ENCODE results near the gene C1orf94.

The C1orf94 gene, protein sequence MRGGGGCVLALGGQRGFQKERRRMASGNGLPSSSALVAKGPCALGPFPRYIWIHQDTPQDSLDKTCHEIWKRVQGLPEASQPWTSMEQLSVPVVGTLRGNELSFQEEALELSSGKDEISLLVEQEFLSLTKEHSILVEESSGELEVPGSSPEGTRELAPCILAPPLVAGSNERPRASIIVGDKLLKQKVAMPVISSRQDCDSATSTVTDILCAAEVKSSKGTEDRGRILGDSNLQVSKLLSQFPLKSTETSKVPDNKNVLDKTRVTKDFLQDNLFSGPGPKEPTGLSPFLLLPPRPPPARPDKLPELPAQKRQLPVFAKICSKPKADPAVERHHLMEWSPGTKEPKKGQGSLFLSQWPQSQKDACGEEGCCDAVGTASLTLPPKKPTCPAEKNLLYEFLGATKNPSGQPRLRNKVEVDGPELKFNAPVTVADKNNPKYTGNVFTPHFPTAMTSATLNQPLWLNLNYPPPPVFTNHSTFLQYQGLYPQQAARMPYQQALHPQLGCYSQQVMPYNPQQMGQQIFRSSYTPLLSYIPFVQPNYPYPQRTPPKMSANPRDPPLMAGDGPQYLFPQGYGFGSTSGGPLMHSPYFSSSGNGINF
- 0 to 0.09 (median 0) reads per million in 4 experiments for total RNA-seq

DNA sequence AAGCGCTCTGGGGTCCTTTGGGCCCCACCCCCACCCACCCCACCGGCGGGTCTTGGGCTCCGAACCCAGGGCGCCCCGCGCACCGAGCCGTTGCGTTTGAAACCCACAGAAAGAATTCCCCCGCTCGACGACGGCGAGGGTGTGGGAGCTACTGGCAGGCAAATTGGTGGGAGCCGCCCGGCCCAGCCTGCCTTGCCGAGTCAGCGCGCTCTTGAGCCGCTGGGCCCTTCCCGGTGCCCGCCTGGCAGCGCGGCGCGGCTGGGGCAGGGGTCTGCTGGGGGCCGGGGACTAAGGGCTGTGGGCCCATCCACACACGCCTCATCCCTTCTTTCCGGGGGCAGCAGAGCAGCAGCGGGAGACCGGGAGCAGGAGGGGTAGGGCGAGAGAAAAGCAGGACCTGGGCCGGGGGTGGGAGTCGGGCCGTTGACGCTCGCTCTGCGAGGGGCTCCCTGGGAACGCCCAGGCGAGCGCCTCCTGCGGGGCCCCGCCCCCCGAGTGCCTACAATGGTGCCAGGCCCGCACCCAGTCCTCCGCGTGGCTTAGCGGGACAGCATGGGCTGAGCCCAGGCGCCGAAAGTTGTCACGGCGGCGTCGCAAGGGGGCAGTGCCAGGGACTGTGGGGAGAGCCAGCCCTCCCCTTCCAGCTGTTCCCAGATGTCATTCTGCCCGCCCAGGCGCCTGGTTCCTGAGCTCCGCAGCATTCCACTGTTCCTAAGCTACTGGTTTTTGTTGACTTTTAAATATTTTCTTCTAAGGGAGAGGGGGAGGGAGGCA lies at the start of gene C1orf94:
C1orf94 (plus strand) TSS at position 78 of the 774 bp plus-strand sequence. CDS start 883 bp downstream, outside the sequence.
- DNase-seq, result no peak

DNA sequence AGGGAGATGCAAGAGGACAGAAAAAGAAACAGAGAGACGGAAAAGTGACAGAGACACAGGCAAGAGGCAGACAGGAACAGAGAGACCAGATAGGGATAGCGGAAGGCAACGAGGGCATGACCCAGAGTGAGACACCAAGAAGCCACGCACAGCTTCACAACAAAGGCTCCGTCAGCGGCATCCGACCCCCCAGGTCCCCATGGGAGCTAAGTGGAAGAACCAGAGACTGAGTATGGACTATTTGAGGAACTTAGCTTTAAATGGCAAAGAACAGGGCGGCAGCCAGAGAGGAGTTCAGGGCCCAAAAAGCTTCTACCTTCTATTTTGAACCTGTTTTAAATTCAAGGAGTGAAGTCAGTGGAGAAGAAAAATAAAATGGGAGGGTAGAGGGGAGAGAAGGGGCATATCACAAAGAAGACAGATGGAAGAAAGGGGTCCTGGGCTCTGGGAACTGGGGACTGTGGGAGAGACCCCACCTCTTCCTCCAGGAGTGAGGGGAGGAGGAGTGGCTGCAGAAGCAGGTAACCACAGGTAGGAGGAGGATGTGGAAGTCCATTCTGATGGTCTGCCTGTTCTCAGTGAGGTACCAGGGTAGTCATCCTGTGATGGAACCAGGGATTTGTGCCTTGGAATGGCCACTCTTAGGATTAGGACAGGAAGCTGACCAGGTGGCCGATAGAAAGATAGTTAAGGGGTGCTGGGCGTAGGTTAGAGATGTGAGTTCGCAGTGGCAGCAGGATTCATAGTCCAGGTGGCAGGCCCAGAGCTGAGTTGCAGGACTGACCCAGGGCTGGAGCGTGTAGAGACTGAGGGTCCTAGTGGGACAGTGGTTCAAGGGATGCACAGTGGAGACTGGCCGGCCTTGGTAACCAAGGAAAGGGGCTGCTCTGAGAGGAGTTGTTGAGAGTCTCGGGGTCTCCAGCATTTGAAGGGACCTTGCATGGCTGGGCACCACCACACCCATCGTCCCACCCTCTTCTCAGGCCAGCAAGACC lies 49.4 kb upstream of the C1orf94 start:
- DNase-seq, result no peak

DNA sequence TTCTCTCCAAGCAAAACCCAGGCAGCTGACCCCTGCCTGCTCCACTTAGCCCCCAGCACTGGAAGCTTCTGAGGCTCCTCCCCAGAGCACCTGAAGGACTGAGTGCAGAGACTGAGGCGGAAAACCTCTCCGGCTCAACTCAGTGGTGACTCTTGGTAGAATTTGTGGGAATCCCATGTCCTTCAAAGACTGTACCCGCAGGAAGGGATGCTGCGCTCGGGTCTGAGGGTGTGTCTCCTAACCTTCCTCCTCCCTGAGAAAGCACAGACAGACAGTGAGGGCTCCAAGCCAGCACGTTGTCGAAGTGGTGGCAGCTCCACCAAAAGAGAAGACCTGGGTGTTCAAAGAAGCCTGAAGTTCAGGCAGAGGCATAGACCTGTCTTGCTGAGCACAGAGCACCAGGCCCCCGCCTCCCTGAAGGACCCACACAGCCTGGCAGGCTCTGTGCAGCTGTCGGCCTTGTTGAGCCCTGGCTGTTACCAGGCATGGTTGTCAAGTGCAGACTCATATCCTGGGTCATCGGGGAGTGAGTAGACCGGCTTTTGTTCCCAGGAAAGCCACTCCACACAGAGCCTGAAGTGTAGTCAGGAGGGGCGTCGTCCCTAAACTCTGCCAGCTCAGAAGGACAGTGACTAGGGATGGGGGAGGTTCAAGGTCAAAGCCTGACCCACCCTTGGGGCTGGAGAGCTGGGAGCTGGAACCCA lies 48.4 kb upstream of the C1orf94 start:
- DNase-seq, result no peak

DNA sequence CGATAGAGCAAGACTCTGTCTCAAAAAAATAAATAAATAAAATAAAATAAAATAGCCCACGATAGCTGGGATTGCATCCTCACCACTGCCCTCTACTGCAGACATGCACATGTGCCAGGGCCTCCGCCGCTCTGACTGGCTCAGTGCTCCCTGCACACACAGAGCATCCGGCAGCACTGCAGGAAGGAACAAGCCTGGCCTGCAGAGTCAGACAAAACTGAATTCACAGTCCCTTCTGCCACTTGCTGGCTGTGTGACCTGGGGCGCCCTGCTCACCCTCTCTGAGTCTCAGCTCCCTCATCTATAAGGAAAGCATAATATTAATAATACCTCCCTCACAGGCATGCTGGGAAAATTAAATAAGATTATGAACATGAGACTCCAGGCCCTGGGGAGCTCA lies 47.1 kb upstream of the C1orf94 start:
- DNase-seq, result no peak

DNA sequence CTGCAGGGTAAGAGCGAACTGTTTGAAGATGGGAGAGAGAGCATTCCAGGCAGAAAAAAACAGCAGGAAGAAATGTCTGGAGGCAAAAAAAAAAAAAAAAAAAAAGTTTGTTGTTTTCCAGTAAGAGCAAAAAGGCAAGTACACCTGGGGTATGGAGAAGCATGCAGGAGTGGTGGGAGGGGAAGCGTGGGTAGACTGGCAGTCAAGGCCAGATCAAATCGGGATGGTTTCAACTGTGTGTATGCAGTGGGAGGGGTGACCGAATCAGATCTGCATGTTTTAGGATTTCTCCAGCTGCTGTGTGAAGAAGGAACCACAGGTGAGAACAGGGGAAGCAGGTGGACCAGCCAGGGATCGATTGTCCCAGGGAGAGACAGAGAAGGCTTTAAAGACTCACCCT lies 46.4 kb upstream of the C1orf94 start:
- DNase-seq, result no peak

DNA sequence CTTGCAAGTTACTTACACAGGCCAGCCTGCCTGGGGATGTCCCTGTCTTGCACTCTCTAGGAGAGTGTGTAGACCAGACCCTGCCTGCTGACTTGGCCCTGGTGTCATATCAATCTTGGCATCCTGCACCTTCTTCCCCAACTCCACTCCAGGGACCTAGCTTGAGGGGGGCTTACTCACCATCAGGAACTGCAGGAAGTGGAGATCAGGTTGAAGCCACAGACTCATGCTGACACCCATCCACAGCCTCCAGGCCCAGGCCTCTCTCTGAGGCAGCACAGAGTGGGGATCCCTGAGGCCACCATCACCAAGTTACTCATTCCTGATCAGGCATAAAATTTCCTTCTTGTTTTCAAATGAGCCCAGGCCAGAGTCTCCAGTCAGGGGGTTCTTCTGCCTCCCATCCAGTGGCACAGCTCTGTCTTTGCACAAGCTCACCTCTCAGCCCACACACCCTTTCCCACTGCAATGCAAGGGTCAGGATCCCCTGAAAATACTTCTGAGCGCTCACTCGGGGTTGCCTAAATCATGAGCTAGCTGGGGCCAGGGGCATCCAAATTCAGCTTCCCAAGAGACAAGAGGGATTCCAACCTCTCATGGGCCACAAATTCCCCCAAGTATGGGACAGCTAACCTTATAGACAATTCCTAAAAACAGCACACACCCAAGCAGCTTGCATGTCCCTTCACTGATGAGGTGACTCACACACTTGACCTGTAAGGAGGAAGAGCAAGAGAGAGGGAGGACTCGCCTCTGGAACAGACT lies 45.1 kb upstream of the C1orf94 start:
- no peak for DNase-seq

DNA sequence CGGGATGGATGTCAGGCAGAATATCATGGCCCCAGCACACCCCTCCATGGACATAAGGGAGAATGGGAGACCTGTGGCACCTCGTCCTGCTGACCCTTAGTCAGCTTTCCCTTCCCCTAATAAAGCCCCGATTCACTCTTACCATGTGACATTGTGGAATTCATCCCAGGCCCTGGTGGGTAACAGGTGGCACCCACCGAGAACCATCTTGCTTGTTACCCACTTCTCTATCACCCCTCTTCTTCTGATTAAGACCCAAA lies 44.6 kb upstream of the C1orf94 start:
- no peak for DNase-seq

DNA sequence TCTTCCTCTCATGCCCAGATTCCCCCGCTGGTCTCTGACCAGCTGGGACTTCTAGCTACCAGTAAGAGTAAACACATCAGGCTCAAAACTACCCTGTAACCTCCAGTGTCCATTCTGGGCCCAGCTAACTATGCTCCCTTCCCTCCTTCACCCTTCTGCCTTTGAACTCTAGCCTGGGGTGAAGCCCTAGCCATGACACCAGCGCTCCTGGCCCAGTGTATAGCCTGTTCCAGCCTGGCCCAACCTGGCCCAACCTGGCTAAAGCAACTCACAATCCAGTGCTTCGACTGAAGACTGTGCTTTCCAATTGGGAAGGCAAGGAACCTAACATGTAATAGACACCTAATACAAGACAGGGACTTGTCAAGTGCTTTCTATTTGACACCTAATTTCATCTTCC lies 39.3 kb upstream of the C1orf94 start:
- no peak for DNase-seq

DNA sequence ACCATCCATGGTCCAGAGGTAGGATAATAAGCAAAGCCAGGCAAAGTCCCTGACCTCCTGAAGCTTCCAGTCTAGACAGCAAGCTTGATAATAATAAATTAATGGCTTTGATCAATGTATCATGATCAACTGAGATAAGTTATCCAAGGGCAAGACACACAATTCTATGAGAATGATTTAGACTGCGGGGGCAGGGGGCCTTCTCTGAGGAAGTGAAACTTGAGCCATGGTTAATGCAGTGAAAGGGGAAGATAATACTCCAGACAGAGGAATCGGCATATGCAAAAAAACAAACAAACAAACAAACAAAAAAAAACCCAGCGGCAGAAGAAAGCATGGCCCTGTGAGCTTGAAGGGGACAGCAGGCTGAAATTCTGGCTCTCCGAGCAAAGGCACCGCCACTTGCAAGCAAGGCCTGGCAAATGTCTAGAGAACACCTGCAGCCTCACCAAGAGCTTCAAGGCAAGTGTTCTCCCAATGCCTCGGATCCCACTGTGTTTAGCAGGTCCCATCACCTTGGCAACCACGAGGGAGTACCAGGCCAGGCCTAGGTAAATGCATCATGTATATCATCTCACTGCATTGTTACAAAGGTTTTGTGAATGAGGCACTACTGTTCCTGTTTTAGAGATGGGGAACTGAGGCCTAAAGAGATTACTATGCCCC lies 36.6 kb upstream of the C1orf94 start:
- DNase-seq, result no peak

DNA sequence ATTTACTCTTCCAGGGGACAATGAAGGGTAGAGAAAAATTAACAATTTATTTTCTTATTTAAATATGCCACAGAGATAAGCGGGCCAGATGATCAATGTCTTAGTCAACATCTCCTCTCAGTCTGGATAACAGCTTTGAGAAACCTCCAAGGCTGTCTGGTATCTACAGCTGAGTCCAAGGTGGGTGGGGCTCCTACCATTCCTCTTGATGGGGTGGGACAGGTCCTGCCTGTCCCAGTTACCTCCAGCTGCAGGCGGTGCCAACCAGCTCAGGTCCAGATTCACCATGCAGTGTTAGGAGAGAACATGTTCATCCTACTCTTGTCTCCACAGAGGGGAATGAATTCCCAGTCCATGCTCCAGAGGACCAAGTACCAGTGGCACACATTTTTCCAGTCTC lies 32.7 kb upstream of the C1orf94 start:
- DNase-seq, result no peak

DNA sequence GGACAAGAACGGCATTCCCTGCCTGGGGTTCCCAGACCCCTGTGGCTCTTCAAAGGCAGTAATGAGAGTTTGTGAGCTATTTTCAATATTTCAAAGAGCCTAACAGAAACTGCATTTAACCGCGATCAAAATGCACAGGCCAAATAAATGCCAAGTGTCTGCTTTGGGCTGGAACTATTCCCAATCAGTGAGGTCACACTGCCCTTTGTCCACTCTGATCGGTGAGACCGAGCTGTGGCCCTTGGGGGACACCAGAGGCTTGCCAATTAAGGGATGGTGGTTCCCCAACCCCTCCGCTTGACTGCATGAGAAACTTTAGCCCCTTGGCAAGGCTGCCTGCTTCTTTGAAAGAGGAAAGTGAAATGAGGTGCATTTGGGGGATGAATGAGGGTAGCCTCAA lies 31.9 kb upstream of the C1orf94 start:
- no peak for DNase-seq

DNA sequence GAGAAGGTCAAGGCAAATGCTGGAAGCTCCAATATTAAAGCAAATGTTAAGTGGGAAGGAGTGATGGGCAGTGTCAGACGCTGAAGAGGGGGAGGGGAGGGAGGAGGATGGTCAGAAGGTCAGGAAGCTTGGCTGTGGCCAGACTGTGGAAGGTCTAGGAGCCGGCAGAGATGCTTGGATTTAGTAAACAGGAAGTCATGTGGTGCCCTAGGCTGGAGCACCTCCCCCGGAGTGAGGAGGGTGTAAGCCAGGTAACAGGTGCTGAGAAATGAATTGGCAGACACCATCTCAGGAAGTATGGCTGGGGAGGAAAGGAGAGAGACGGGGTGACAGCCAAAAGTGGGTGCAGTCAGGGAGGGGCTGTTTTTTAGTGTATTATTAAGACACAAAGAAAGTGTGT lies 29.4 kb upstream of the C1orf94 start:
- DNase-seq, result no peak

DNA sequence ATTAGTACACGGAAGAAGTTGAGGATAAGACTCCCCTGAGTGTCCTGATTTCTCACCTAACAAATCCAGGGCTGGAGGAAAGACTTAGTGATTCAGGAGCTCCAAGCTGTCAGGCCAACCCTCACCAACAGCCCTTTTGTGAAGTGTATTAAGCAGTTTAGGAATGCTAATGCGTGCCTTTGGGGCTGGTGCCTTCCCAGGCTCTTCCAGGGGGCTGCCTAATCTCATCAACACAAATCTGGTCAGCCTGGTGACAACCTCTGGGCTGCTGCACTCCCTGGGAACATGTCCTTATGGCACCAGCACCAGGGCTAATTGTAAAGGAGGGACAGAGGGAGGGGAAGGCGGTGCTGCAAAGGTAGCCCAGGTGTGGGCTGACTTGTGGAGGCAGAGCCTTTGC lies 27.2 kb upstream of the C1orf94 start:
- DNase-seq, result no peak

DNA sequence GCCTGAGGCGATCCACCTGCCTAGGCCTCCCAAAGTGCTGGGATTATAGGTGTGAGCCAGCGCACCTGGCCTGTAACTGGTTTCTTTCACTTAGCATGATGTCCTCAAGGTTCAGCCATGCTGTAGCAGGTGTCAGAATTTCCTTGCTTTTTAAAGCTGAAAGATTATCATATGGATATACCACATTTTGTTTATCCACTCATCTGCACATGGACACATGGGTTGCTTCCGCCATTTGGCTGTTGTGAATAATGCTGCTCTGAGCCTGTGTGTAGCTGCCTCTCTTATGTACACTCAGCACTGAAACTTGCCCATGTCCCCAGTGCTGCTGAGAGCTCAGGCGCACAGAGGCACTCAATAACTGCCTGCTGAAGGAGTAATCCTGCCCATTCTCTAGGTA lies 23.5 kb upstream of the C1orf94 start:
- DNase-seq, result no peak

DNA sequence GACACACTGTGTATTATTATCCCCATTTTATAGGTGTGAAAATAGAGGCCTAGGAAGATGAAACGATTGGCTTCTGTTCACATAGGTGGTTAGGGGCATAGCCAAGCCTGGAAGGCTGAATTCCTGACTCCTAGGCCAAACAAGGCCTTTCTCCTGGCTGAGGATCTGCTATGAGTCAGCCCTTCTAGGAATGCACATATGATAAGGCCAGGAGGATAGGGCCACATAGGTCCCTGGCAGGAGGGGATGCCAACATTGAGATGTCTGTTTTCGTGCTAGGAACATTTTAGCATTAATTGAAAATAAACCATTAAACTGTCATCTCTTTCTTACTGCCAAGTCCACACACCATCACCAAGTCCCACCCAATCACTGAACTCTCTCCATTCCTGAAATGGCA lies 20.8 kb upstream of the C1orf94 start:
- no peak for DNase-seq

DNA sequence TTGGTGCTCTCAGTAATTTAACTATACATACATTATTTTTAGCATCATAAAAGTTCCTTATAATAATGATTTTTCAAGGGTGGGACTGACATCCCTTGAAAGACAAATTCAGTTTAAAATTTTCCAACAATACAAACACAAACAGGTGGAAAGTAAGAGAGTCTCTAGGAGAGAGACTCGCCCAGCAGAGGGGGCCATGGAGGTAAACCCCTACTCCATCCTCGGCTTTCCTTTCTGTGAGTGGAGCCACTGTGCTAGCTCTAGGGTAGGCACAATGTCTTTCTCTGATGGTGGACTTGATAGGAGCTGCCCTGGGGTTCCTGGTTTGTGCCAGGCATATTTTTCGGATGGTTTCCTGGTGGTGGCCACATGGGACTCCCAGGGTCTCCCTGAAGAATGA lies 20.0 kb upstream of the C1orf94 start:
- DNase-seq, result no peak

DNA sequence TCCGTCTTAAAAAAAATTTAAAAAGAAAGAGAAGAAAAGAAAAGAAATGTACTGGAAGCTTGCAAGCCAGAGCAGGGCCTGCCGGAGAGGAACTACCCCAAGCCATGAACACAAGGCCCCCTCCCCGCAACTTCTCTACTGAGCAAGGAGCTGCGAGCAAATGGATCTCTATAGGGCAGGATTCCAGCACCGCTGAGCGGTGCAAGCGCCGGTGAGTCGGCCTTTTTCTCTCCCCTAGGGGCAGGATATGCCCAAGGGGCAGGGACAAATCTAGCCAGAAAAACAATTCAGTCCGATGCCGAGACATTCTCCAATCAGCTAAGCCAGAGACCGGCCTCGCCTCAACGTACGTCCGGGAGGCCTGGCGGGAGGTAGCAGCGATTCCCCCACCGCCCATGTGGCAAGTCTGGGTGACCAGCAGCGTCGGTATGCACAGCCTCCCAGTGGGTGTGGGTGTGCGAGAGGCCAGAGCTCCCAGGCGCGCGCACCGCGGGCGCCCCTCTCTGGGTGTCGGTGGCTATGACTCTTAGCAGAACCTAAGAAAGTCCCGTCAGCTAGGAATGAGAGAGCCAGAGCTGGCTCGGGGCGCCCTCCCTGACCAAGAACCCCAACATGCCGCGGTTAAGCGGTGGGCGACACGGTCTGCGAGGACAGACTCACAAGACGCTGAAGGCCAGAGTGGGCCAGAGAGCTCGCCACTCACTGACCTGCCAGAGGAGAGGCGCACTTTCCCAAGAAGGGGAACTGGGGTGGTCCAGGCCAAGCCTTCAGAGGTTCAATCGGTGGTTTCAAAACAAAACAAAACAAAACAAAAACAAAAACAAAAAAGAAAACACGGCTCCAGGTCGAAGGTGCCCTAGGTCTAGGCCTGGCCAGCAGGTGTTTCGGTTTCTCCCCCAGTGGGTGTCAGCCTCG lies 13.6 kb upstream of the C1orf94 start:
- DNase-seq, result no peak

DNA sequence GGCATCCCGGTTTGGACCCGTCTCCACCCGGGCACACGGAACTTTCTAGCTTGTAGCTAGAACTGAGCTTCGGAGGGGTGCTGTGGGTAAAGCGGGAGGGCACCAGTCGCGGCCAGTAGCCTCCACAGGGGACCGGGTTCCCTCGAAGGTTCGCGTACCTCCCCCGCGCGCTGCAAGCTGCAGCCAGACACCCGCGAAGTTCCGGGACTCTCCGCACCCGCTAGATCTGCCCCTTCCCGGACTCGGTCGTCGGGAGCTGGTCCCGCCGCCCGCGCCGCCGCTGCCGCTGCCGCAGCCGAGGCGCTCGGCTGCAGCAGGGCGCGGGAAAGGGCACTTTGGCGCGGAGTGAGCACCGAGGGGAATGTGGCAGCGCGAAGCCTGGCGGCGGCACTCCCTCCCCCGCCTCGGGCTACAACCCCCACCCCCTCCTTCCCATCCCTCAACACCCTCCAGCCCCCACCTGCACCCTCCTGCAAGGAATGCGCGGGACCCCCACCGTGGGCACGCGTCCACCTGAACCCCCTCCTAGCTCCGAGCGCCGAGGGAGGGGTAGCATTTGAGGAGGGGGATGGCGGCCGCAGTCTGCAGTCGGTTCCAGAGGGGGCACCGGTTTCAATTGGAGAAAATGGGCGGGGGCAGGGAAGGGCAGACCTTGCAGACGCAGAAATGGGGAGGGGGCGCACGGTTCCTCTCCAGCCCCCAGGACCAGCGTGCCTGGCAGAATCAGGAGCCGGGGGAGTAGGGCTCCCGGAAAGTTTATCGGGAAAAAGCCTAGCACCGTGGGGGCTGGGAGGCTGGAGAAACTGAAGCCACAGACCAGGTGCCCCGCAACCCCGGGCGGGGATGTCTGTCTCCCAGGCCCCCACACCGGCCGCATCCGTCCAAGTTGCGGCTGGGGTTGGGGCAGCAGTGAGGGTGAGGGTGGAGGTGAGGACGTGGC lies 12.6 kb upstream of the C1orf94 start:
- no peak for DNase-seq
